Measurements from ENCODE around the gene ABL1.

DNA sequence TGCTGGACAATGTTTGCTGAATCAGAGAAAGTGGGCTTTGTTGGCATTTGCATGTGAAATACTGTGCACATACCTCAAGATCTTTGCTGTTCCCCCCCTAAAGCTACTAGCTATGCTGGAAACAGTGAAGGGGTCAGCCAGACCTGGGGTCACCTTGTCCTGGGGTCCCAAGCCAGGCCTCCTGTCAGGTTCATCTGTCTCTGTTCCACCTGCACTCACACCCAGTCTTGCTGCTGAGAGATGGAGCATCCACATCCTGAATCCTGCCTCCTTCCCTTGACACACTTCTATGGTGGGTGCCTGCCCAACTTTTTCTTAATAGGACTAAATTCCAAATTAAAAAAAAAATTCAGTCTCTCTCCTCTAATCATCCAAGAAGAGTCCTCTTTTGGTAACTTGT, 4.0 kb upstream of the ABL1 start:
- TF ChIP-seq, protein P1, sequence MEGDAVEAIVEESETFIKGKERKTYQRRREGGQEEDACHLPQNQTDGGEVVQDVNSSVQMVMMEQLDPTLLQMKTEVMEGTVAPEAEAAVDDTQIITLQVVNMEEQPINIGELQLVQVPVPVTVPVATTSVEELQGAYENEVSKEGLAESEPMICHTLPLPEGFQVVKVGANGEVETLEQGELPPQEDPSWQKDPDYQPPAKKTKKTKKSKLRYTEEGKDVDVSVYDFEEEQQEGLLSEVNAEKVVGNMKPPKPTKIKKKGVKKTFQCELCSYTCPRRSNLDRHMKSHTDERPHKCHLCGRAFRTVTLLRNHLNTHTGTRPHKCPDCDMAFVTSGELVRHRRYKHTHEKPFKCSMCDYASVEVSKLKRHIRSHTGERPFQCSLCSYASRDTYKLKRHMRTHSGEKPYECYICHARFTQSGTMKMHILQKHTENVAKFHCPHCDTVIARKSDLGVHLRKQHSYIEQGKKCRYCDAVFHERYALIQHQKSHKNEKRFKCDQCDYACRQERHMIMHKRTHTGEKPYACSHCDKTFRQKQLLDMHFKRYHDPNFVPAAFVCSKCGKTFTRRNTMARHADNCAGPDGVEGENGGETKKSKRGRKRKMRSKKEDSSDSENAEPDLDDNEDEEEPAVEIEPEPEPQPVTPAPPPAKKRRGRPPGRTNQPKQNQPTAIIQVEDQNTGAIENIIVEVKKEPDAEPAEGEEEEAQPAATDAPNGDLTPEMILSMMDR (conservative IDR thresholded peaks at IDR 0.05): no peak
- no peak for TF ChIP-seq ZFX (IDR thresholded peaks at IDR 0.05)

Data from C4-2B (cell line).